Measurements from ENCODE around the gene GAA.
A peak's percentile ranks its signal among the peaks of the same experiment; 100 is the strongest.
"Not testable (repeated sequence)": the region's sequence is repeated elsewhere in the genome, so short reads cannot be mapped to it uniquely, and the experiment has no call there.

GAA gene

GRCh38 chr17:80154166-80154565 lies 52.8 kb downstream of the GAA start:
- no peak for DNase-seq (ENCODE audit: low read depth)
- no peak for TF ChIP-seq CTCF (IDR thresholded peaks at IDR 0.05; ENCODE audit: low read length, missing control alignments)
- no peak overlapping the region for H3K4me3 ChIP-seq (replicated peaks; ENCODE audit: low read depth, low read length)

- H3K4me3 ChIP-seq (replicated peaks; ENCODE audit: low read depth, low read length); DNase-seq (ENCODE audit: low read depth): not testable (repeated sequence)
Observed at GRCh38 chr17:80155600-80155999, 54.2 kb downstream of the GAA start.

GRCh38 chr17:80158846-80159245 lies 57.5 kb downstream of the GAA start:
- no peak for DNase-seq (ENCODE audit: low read depth)
- no peak overlapping the region for H3K4me3 ChIP-seq (replicated peaks; ENCODE audit: low read depth, low read length)
- TF ChIP-seq CTCF (IDR thresholded peaks at IDR 0.05; ENCODE audit: low read length, missing control alignments): no peak

GRCh38 chr17:80160536-80160935 lies 59.2 kb downstream of the GAA start:
- no peak for TF ChIP-seq CTCF (IDR thresholded peaks at IDR 0.05; ENCODE audit: low read length, missing control alignments)
- DNase-seq (ENCODE audit: low read depth): no peak
- H3K4me3 ChIP-seq (replicated peaks; ENCODE audit: low read depth, low read length): no peak overlapping the region

- no peak for TF ChIP-seq CTCF (IDR thresholded peaks at IDR 0.05; ENCODE audit: low read length, missing control alignments)
- no peak overlapping the region for H3K4me3 ChIP-seq (replicated peaks; ENCODE audit: low read depth, low read length)
- no peak for DNase-seq (ENCODE audit: low read depth)
Observed at GRCh38 chr17:80163336-80163735, 62.0 kb downstream of the GAA start.

GRCh38 chr17:80164185-80164584 lies 62.8 kb downstream of the GAA start:
- TF ChIP-seq CTCF (IDR thresholded peaks at IDR 0.05; ENCODE audit: low read length, missing control alignments): no peak
- no peak overlapping the region for H3K4me3 ChIP-seq (replicated peaks; ENCODE audit: low read depth, low read length)
- DNase-seq (ENCODE audit: low read depth): no peak

- no peak for TF ChIP-seq CTCF (IDR thresholded peaks at IDR 0.05; ENCODE audit: low read length, missing control alignments)
- H3K4me3 ChIP-seq (replicated peaks; ENCODE audit: low read depth, low read length): no peak overlapping the region
- DNase-seq (ENCODE audit: low read depth): no peak
Observed at GRCh38 chr17:80166446-80166845, 65.1 kb downstream of the GAA start.

- peak; percentile 32 for DNase-seq (ENCODE audit: low read depth)
- no peak for TF ChIP-seq CTCF (IDR thresholded peaks at IDR 0.05; ENCODE audit: low read length, missing control alignments)
- no peak overlapping the region for H3K4me3 ChIP-seq (replicated peaks; ENCODE audit: low read depth, low read length)
Observed at GRCh38 chr17:80168371-80168770, 67.0 kb downstream of the GAA start.

Measured in fibroblast of pulmonary artery (primary cell).